DOHH2 (cell line): Measurements from ENCODE around the gene TRIM59.
A peak's percentile ranks its signal among the peaks of the same experiment; 100 is the strongest.

Experiments used
- H3F3A ChIP-seq: fragments of 200-600 bp; sonication (generic), shearing (Covaris generic); 2 replicates; pipeline ENCODE4 v1.6.0; 2016; ENCODE audit warnings: antibody characterized with exemption, mild to moderate bottlenecking; ENCODE audit not compliant: control insufficient read depth, insufficient read depth
- H3K27ac ChIP-seq: fragments of 200-600 bp; sonication (generic); 2 replicates; pipeline ENCODE4 v1.5.1; 2014; ENCODE audit warnings: low read depth, mild to moderate bottlenecking, low read length, moderate library complexity
- H3K27me3 ChIP-seq: fragments of 200-600 bp; sonication (generic); 2 replicates; pipeline ENCODE4 v1.6.1; 2014; ENCODE audit warnings: mild to moderate bottlenecking, low read length, mixed read lengths; ENCODE audit not compliant: control insufficient read depth
- H3K36me3 ChIP-seq: fragments of 200-600 bp; sonication (generic); 2 replicates; pipeline ENCODE4 v1.6.1; 2014; ENCODE audit warnings: mild to moderate bottlenecking, low read length, moderate library complexity, mixed read lengths; ENCODE audit not compliant: control insufficient read depth
- H3K4me1 ChIP-seq: fragments of 200-600 bp; sonication (generic); 2 replicates; pipeline ENCODE4 v1.6.1; 2014; ENCODE audit warnings: mild to moderate bottlenecking, low read length, mixed read lengths; ENCODE audit not compliant: control insufficient read depth
- H3K4me2 ChIP-seq: fragments of 200-600 bp; sonication (generic); 2 replicates; pipeline ENCODE4 v1.6.0; 2014; ENCODE audit warnings: mild to moderate bottlenecking, low read length, moderate library complexity
- H3K4me3 ChIP-seq: fragments of 200-600 bp; sonication (generic); 2 replicates; pipeline ENCODE4 v1.5.1; 2014; ENCODE audit warnings: mild to moderate bottlenecking, low read length, mixed read lengths
- H3K79me2 ChIP-seq: fragments of 200-600 bp; sonication (generic); 2 replicates; pipeline ENCODE4 v1.6.1; 2014; ENCODE audit warnings: mild to moderate bottlenecking, low read length, mixed read lengths; ENCODE audit not compliant: control insufficient read depth
- H3K9me2 ChIP-seq: fragments of 200-600 bp; sonication (generic); replicated peaks from 2 replicates; pipeline ENCODE4 v1.6.1; 2014; ENCODE audit warnings: mild to moderate bottlenecking, low read length, mixed read lengths; ENCODE audit not compliant: control insufficient read depth
- H3K9me3 ChIP-seq: fragments of 200-600 bp; sonication (generic); 2 replicates; pipeline ENCODE4 v1.6.1; 2014; ENCODE audit warnings: antibody characterized with exemption, low read length, mixed read lengths; ENCODE audit not compliant: control insufficient read depth, insufficient read depth
- H4K20me1 ChIP-seq: fragments of 200-600 bp; sonication (generic); 2 replicates; pipeline ENCODE4 v1.6.0; 2014; ENCODE audit warnings: low read depth, mild to moderate bottlenecking, antibody characterized with exemption, low read length, moderate library complexity; ENCODE audit not compliant: control insufficient read depth, insufficient read depth
- EZH2phosphoT487 ChIP-seq: fragments of 200-600 bp; sonication (generic); IDR thresholded peaks from 2 replicates; pipeline ENCODE4 v1.6.1; 2017; ENCODE audit warnings: borderline replicate concordance, mild to moderate bottlenecking, antibody characterized with exemption, low read length, moderate library complexity, mixed read lengths
- TF ChIP-seq, protein P1 (sequence below): fragments of 200-600 bp; sonication (generic); IDR thresholded peaks from one replicate; pipeline ENCODE4 v1.5.1; 2014; ENCODE audit warnings: antibody characterized with exemption, mild to moderate bottlenecking, low read depth, low read length; ENCODE audit not compliant: poor library complexity, severe bottlenecking

The TRIM59 gene, protein sequence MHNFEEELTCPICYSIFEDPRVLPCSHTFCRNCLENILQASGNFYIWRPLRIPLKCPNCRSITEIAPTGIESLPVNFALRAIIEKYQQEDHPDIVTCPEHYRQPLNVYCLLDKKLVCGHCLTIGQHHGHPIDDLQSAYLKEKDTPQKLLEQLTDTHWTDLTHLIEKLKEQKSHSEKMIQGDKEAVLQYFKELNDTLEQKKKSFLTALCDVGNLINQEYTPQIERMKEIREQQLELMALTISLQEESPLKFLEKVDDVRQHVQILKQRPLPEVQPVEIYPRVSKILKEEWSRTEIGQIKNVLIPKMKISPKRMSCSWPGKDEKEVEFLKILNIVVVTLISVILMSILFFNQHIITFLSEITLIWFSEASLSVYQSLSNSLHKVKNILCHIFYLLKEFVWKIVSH

DNA sequence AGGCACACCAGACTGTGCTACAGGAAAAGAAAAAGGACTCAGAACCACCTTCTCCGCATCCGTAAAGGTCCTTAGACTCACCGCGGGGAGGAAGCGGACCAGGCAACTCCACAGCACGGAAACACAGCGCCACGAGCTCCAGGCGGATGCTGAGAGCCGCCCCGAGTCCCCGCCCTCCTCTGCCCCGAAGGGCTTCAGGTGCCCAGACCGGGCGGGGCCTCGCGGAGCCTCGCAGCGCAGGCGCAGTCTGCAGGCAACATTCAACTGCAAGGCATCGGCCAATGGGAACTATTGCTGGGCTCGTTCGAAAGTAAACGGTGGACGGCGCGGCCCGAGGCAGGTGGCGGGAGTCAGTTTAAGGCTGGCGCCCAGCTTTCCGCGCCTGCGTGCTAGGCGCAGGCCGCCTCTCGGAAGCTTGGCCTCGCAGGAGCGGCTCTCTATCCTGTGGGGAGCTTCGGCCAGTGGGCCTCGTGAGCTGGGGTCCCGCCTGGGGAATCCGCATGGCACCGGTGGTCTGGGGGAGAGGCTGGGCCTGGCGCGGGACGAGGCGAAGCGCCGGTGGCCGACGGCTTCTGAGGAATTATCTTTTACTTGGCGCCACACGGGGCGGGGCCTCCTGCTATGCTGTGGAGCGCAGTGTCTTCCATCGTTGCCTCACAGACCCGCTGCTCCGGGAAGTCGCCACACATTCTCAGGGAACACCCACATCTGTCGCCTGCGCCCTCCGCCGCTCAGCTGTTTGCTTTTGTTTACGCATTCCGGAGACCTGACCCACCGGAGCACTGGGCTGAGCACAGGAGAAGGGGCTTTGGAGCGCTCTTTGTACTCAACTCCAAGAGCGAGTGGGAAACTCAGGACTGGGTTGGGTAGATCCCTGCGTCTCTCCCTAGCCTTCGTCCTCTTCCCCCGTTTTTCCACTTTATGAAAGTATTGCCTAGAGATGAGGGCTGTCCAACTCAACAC lies at the start of gene TRIM59:
TSS of gene TRIM59 (minus strand) at position 151 of the 963 bp plus-strand sequence. CDS start 10,603 bp downstream, outside the sequence.
- Histone ChIP-seq H3K4me1 (peaks cover 52% of the 10 kb centered on the region), H3K9me2 (no peaks in the 10 kb centered on the region), H3K79me2 (peaks cover 54% of the 10 kb centered on the region), H3K9me3 (no peaks in the 10 kb centered on the region), H3K36me3 (peaks cover 52% of the 10 kb centered on the region), H3K4me3 (peak within 1 kb of the TSS; percentile 96), H3K4me2 (peak within 1 kb of the TSS; percentile 75), H3K27ac (peak within 1 kb of the TSS; percentile 92), H3K27me3 (no peaks in the 10 kb centered on the region), H4K20me1 (no peaks in the 10 kb centered on the region; the same call in 1 of the 2 replicates), H3F3A (peaks cover 3% of the 10 kb centered on the region; the same call in 1 of the 2 replicates)
- TF ChIP-seq EZH2phosphoT487 = no peak
- TF ChIP-seq, protein P1, sequence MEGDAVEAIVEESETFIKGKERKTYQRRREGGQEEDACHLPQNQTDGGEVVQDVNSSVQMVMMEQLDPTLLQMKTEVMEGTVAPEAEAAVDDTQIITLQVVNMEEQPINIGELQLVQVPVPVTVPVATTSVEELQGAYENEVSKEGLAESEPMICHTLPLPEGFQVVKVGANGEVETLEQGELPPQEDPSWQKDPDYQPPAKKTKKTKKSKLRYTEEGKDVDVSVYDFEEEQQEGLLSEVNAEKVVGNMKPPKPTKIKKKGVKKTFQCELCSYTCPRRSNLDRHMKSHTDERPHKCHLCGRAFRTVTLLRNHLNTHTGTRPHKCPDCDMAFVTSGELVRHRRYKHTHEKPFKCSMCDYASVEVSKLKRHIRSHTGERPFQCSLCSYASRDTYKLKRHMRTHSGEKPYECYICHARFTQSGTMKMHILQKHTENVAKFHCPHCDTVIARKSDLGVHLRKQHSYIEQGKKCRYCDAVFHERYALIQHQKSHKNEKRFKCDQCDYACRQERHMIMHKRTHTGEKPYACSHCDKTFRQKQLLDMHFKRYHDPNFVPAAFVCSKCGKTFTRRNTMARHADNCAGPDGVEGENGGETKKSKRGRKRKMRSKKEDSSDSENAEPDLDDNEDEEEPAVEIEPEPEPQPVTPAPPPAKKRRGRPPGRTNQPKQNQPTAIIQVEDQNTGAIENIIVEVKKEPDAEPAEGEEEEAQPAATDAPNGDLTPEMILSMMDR = no peak

DNA sequence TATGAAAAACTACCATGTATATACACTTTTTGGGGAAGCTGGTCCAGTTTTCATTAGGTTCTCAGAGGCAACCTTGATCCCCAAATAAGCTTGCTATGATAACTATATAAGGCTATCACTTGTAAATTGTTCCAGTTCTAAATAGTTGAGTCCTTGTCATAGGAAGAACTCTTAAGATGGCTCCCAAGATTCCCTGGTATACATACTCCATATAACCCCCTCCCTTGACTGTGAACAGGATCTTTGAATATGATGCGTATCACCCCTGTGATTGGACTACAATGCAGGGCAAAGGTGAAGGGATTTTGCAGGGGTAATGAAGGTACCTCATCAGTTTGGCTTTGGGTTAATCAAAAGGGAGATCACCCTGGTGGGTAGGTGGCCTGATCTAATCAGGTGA lies 48.6 kb upstream of the TRIM59 start:
- Histone ChIP-seq H3K27me3 (no peaks in the 10 kb centered on the region), H3K4me2 (no peak overlapping the region), H3K4me1 (no peaks in the 10 kb centered on the region), H3K27ac (no peak overlapping the region), H3K9me3 (no peaks in the 10 kb centered on the region), H3K79me2 (no peaks in the 10 kb centered on the region), H3K4me3 (no peak overlapping the region), H3K9me2 (no peaks in the 10 kb centered on the region), H3K36me3 (peaks cover 21% of the 10 kb centered on the region), H4K20me1 (no peaks in the 10 kb centered on the region), H3F3A (no peaks in the 10 kb centered on the region)
- TF ChIP-seq, protein P1 = no peak
- no peak for TF ChIP-seq EZH2phosphoT487

DNA sequence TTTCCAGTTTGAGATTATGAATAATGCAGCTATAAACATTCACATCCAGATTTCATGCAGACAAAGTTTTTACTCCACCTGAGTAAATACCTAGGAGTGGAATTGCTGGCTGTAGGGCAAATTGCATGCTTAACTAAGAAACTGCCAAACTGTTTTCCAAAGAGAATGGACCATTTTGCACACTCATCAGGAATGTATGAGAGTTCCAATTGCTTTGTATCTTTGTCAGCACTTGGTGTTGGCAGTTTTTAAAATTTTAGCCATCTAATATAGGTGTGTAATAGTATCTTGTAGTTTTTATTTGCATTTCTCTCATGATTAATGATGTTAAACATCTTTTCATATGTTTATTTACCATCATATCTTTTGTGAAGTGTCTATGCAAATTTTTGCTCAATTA lies 40.6 kb upstream of the TRIM59 start:
- Histone ChIP-seq H3K9me2 (no peaks in the 10 kb centered on the region), H3K27me3 (no peaks in the 10 kb centered on the region), H3K36me3 (no peaks in the 10 kb centered on the region), H4K20me1 (no peaks in the 10 kb centered on the region), H3K4me3 (no peak overlapping the region), H3K79me2 (no peaks in the 10 kb centered on the region), H3K27ac (no peak overlapping the region), H3K4me1 (peaks cover 9% of the 10 kb centered on the region), H3F3A (peaks cover 8% of the 10 kb centered on the region), H3K4me2 (no peak overlapping the region), H3K9me3 (no peaks in the 10 kb centered on the region)
- TF ChIP-seq, protein P1 = no peak
- TF ChIP-seq EZH2phosphoT487 = no peak
